CD4-positive, alpha-beta T cell treated with Interferon alpha-2 for 1 hour (primary cell): ENCODE data around the gene PPP4R3A.

Experiments
- DNase-seq, 2 donors: peaks; one replicate each; pipeline ENCODE4 v3.0.0-alpha.2; 2020 to 2022

PPP4R3A gene

GRCh38 chr14:91503000-91503504 lies 7.1 kb downstream of the PPP4R3A start:
- no peak for DNase-seq

GRCh38 chr14:91501951-91502930 lies 7.9 kb downstream of the PPP4R3A start:
- no peak for DNase-seq

DNA sequence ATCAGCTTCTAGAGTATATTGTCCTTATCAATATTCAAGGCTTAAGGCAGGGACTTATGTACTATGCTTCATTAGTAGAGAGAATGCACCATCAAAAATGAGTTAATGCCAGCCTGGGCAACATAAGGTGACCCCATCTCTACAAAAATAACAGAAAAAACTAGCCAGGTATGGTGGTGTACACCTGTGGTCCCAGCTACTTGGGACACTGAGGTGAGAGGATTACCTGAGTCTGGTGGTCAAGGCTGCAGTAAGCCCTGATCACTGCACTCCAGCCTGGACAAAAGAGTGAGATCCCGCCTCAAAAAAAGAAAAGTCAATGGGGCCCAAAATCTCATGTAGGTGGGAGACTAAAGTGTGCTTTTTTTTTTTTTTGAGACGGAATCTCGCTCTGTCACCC lies 8.8 kb downstream of the PPP4R3A start:
- DNase-seq, result no peak

GRCh38 chr14:91496790-91497189 lies 13.3 kb downstream of the PPP4R3A start:
- no peak for DNase-seq

DNA sequence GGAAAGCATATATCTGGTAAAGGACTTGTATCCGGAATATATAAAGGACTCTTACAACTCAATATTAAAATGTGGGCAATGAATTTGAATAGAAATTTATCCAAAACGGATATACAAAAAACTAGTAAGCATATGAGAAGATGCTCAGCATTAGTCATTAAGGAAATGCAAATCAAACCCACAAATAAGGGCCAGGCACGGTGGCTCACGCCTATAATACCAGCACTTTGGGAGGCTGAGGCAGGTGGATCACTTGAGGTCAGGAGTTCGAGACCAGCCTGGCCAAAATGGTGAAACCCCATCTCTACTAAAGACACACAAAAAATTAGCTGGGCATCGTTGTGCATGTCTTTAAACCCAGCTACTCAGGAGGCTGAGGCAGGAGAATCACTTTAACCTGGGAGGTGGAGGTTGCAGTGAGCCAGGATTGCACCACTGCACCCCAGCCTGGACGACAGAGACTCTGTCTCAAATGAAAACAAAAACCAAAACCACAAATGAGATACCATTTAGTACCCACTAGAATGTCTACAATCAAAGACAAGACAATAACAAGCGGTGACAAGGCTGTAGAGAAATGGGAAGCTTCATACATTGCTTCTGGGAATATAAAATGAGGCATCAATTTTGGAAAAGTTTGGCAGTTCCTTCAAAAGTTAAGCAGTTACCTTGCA lies 15.6 kb downstream of the PPP4R3A start:
- DNase-seq, result peak in 1 of 2 donors; percentile 23

GRCh38 chr14:91493169-91493568 lies 16.9 kb downstream of the PPP4R3A start:
- DNase-seq, result no peak

DNA sequence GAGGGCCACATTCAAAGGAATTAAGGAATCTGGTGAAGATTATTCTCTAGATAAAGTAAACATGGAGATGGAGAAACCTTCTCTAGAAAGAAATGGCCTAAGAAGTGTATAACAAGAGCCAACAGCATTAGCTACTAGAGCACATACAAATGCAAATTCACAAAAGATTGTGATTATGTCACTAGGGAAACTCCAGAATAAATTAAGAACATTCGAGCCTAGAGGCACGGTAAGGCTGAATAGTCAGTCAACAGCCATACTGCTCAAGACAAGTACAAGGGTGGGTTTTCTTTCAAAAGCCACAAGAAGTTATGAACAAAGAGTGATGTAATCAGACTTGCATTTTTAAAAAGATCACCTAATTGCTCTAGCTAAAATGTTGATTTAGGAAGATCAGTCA lies 25.4 kb downstream of the PPP4R3A start:
- no peak for DNase-seq

- peak in 1 of 2 donors; percentile 30 for DNase-seq
Observed at GRCh38 chr14:91484186-91484585, 25.9 kb downstream of the PPP4R3A start.

DNA sequence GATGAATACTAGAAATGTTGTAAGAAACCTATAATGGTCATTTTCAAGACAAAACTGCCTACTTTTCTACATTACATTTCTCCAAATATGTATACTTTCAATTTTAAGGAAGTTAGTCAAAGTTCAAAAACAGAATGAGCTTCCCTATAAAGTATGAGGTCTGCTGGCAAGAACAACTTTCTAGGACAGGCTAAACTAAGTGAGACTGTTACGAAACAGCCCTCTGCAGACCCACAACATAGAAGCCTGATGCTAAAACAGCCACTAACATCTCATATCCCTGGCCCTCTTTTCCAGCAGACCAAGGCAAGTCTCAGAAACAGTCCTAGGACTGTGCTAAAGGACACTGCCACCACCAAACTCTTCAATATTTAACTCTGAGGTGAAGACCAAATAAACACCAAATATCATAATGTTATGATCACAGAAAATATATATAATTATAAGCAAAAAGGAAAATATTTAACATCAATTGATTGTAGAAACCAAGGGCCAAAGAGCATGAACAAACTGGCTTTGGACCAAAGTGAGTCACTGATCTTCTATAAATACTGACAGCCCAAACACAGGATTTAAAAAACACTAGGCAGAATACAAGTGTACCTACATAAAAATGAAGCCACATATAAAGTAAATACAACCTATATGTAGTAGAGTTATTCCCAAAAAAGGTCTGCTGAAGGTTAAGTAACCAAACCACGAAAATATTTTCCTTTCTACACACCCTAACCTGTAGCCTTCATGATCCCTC lies 27.7 kb downstream of the PPP4R3A start:
- DNase-seq, result no peak

- no peak for DNase-seq
Observed at GRCh38 chr14:91477388-91477787, 32.7 kb downstream of the PPP4R3A start.

DNA sequence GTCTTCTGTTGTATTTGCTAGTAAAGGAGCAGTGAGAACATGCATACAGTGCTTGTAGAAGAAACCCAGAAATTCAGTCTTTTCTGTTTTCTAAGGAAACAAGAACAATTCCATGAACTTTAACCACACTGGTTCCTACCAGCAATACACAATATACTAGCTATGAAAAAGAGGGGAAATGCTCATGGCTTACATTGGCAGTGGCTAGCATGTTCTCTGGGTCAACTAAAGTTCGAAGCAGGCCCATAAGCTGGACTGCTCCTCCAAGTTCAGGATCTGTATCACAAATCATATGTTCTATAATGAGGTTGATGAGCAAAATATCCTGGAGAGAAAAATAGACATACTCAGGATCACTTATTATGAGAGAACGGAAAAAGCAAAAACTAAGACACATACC lies 37.1 kb downstream of the PPP4R3A start:
- no peak for DNase-seq

GRCh38 chr14:91470216-91470615 lies 39.9 kb downstream of the PPP4R3A start:
- DNase-seq, result no peak

- no peak for DNase-seq
Observed at GRCh38 chr14:91466192-91466591, 43.9 kb downstream of the PPP4R3A start.

GRCh38 chr14:91464615-91465205 lies 45.4 kb downstream of the PPP4R3A start:
- DNase-seq, result no peak

DNA sequence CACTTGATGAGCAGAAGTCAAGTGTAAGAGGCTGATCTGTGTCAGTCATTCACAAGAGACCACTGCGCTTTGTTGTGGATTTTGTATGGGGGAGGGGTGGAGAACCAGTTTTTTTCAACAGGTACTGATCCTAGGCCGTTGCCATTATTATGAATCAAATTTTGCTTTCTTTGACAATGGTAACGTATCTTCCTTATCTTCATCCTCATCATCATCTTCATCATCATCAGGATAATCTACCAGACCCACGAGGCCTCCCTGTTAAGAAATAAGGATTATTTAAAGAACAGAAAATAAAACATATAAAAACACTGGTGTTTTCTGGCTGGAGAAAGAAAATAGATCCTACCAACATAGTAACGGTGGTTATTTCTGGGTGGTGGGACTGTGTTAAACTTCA lies 51.5 kb downstream of the PPP4R3A start:
- no peak for DNase-seq

DNA sequence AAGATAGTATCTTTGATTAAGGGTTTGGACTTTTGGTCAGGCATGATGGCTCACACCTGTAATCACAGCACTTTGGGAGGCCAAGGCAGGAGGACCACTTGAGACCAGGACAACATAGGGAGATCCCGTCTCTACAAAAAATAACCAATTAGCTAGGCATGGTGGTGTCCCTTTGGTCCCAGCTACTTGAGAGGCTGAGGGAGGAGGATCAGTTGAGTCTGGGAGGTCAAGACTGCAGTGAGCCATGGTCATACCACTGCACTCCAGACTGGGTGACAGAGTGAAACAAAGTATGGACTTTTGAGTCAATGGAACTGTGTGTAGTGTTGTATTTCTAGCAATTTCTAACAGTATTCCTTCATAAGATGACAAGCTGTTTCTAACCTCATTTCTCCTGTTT lies 53.8 kb downstream of the PPP4R3A start:
- no peak for DNase-seq

- no peak for DNase-seq
Observed at GRCh38 chr14:91454580-91454979, 55.5 kb downstream of the PPP4R3A start.

DNA sequence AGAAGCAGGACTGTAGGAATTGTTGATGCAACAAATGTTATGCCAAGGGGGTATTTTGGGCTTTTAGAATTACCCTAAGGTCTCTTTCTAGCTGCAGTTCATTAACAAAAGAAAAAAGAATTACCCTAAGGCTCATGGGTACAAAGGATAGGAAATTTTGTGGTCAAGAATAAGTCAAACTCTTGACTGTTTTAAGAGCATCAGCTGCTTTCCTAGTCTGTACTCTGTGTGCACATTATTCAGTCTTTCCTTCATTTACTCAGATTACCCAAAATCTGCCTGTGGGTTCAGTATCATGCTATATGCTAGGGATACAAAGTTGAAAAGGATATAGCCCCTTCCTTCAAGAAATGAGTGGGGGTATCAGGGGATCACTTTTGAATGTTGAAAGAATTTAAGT lies 56.0 kb downstream of the PPP4R3A start:
- no peak for DNase-seq

DNA sequence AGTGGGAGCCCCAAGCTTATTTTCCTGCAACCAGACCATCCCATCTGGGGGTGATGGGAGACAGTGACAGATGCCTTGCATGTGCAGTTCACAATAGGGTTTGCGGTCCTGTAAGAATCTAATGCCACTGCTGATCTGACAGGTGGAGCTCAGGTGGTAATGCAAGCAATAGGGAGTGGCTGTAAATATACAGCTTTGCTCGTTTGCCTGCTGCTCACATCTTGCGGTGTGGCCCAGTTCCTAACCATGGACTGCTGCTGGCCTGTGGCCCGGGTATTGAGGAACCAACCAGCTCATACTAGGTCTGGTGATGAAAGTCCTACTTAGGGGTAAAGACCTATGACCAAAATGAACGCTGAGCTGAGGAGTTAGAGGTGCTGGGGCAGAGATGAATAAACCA lies 56.4 kb downstream of the PPP4R3A start:
- DNase-seq, result no peak

DNA sequence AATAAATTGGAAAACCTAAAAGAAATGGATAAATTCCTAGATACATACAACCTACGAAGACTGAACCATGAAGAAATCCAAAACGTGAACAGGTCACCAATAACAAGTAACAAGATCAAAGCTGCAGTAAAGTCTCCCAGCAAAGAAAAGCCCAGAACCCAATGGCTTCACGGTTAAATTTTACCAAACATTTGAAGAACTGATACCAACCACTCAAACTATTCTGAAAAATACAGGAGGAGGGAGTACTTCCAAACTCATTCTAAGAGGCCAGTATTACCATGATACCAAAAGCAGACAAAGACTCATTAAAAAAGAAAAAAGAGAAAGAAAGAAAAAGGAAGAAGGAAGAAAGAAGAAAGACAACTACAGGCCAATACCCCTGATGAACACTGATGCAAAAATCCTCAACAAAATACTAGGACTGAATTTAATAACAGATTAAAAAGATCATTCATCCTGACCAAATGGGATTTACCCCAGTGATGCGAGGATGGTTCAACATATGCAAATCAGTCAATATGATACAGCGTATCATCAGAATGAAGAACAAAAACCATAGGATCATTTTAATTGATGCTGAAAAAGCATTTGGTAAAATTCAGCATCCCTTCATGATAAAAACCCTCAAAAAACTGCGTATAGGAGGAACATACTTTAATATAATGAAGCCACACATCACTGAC lies 65.6 kb downstream of the PPP4R3A start:
- DNase-seq, result no peak

DNA sequence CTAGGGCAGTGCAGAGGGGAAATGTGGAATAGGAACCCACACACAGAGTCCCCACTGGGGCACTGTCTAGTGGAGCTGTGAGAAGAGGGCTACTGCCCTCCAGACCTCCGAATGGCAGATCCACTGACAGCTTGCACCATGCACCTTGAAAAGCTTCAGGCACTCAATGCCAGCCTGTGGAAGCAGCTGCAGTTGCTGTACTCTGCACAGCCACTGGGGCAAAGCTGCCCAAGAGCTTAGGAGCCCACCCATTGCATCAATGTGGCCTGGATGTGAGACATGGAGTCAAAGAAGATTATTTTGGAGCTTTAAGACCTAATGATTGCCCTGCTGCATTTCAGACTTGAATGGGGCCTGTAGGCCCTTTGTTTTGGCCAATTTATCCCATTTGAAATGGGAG lies 70.8 kb downstream of the PPP4R3A start:
- DNase-seq, result no peak

DNA sequence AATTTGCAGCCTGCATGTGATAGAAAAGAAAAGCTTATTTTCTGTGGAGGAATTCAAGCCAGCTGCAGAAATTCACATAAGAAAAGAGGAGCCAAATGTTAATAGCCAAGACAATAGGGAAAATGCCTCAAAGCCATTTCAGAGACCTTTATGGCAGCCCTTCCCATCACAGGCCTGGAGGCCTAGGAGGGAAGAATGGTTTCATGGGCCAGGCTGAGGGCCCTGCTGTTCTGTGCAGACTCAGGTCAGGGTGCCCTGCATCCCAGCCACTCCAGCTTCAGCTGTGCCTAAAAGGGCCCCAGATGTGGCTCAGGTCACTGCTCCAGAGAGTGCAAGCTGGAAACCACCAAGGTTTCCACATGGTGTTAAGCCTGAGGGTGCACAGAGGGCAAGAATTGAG lies 71.3 kb downstream of the PPP4R3A start:
- no peak for DNase-seq
